MCF 10A (cell line): ENCODE data around the gene HAVCR2. TPM values are rescaled to one million over a fixed set of nuclear protein-coding genes. Genes with fewer than 3 reads are reported as not detected.

Experiments
- BruUV-seq: library from RNA; stranded (reverse); fragments of 400-500 nt; replicated peaks from 2 replicates; lab custom pipeline; 2021; lab: Mats Ljungman, UMichigan
- CTCF ChIA-PET: fragments of 300-600 bp; sonication (Branson Sonifier 250); formaldehyde crosslinking; extraction: SDS; loops from one replicate; lab custom pipeline; 2021; ENCODE audit warnings: antibody characterized with exemption, inconsistent platforms; lab: Yijun Ruan, JAX
- POLR2A ChIA-PET: fragments of 300-600, 350-650 bp; sonication (Branson Sonifier 250); formaldehyde crosslinking; extraction: SDS; loops from one replicate; lab custom pipeline; 2020; ENCODE audit warnings: antibody characterized with exemption, inconsistent platforms; lab: Yijun Ruan, JAX
- DNase-seq: peaks from one replicate; pipeline ENCODE4 v3.0.0-alpha.2; 2018; ENCODE audit not compliant: unreplicated experiment
- H3K27ac Mint-ChIP-seq: one replicate; pipeline ENCODE4 v1.8.0; 2022; ENCODE audit warnings: mild to moderate bottlenecking, low read depth, mixed read lengths; ENCODE audit not compliant: unreplicated experiment
- H3K27me3 Mint-ChIP-seq: one replicate; pipeline ENCODE4 v1.8.0; 2022; ENCODE audit warnings: mixed read lengths; ENCODE audit not compliant: insufficient read depth, unreplicated experiment
- H3K36me3 Mint-ChIP-seq: one replicate; pipeline ENCODE4 v1.8.0; 2022; ENCODE audit warnings: mild to moderate bottlenecking, moderate library complexity, mixed read lengths; ENCODE audit not compliant: insufficient read depth, unreplicated experiment
- H3K4me1 Mint-ChIP-seq: one replicate; pipeline ENCODE4 v1.8.0; 2022; ENCODE audit warnings: mixed read lengths; ENCODE audit not compliant: insufficient read depth, unreplicated experiment
- H3K4me3 Mint-ChIP-seq: one replicate; pipeline ENCODE4 v1.8.0; 2022; ENCODE audit warnings: mild to moderate bottlenecking, moderate library complexity, mixed read lengths; ENCODE audit not compliant: unreplicated experiment
- H3K9me3 Mint-ChIP-seq: one replicate; pipeline ENCODE4 v1.8.0; 2022; ENCODE audit warnings: mixed read lengths; ENCODE audit not compliant: unreplicated experiment
- CTCF ChIP-seq: fragments of 200-600 bp; IDR thresholded peaks from one replicate; pipeline ENCODE4 v1.8.0; 2022; ENCODE audit warnings: antibody characterized with exemption, mild to moderate bottlenecking; ENCODE audit not compliant: unreplicated experiment
- intact Hi-C: fragments of 100-400 bp; cut with micrococcal nuclease; formaldehyde crosslinking; loops from 2 replicates; pipeline ENCODE4 v1.14.1; 2022
- total RNA-seq: library from RNA; stranded (reverse); gene quantifications from 2 replicates; pipeline ENCODE4 v1.2.3, GENCODE V29; 2022

Gene HAVCR2
- total RNA-seq, 1 experiment from 2014 or later, result not detected

DNA sequence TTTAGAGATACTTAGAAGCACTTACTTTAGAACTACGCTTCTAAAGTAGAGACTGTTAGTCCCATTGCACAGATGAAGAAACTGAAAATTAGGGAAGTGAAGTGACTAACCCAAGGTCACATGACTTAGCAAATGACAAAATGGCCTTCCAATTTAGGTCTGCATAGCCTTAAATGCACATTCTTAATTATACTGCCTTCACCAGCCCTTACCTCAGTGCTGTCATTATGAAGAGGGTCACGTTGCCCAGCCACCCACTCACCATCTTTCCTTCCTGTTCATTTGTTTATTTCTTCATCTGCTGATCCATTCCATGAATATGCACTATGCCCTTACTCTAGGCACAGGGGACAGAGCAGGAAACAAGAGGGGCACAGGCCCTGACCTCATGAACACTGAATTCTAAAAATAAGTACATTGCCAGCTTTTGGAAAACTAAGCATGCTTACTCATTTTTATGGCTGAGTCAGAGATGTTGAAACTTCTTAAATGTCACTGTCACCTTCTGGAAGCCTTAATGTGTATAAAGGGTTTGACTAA lies 8.6 kb downstream of the HAVCR2 start:
- POLR2A ChIA-PET, result interaction anchor here (0.7 to 1.6 kb wide), 2 partner anchors 32 to 43 kb away, joined by 3 to 4 read pairs; partner anchors contain the start of gene MED7
- intact Hi-C loops, result no loop called here
- CTCF ChIA-PET, result interaction anchor here (0.6 to 0.9 kb wide), 2 partner anchors 74 to 1281 kb away, joined by 3 read pairs; no protein-coding TSS in a partner anchor
- peaks cover 5% of the 10 kb centered on the region for H3K4me1 Mint-ChIP-seq
- H3K4me3 Mint-ChIP-seq, result no peak overlapping the region
- H3K27ac Mint-ChIP-seq, result no peak overlapping the region
- TF ChIP-seq CTCF, result no peak
- peaks cover 5% of the 10 kb centered on the region for H3K36me3 Mint-ChIP-seq
- BruUV-seq, result no TSS peak
- no peaks in the 10 kb centered on the region for H3K27me3 Mint-ChIP-seq
- DNase-seq, result peak; percentile 58
- no peaks in the 10 kb centered on the region for H3K9me3 Mint-ChIP-seq

GRCh38 chr5:157088342-157088990 lies 20.4 kb downstream of the HAVCR2 start:
- CTCF ChIA-PET, result interaction anchor here (0.7 kb wide), 1 partner anchor 120 kb away, joined by 3 read pairs; no protein-coding TSS in a partner anchor
- POLR2A ChIA-PET, result interaction anchor here (0.6 kb wide), 1 partner anchor 325 kb away, joined by 3 read pairs; no protein-coding TSS in a partner anchor
- Mint-ChIP-seq H3K27ac (no peak overlapping the region), H3K4me1 (no peaks in the 10 kb centered on the region), H3K4me3 (no peak overlapping the region), H3K27me3 (no peaks in the 10 kb centered on the region), H3K9me3 (no peaks in the 10 kb centered on the region), H3K36me3 (no peaks in the 10 kb centered on the region)
- DNase-seq, result no peak
- intact Hi-C loops, result no loop called here
- TF ChIP-seq CTCF, result no peak
- no TSS peak for BruUV-seq

DNA sequence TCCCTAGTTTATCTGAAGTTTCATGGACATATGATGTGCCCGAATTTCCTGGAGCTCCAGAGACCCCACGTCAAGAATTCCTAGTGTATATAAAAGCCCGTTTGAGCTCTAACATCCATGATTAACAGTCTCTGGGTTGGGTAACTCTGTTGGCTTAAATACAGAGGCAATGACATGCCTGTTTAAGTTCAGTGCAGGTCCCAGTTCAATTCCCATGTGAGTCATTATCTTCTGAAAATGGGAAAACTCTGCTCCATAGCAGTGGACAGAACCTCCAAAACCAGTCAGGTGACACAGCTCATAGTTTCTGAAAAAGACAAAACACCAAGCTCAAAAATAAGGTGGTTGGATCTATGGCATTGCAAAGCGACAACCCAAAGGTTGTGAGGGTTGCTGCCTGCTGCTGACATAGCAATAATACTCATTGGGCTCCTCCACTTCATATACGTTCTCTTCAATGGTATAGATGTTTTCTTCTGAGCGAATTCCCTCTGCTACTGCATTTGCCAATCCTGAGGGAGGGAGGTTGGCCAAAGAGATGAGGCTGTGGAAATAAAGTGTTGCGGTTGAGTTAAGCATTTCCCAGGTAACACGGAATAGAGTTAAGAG lies 22.0 kb downstream of the HAVCR2 start:
- POLR2A ChIA-PET, result interaction anchor here (0.6 kb wide), 1 partner anchor 505 kb away, joined by 3 read pairs; no protein-coding TSS in a partner anchor
- BruUV-seq, result no TSS peak
- intact Hi-C loops, result no loop called here

More for the DNA sequence above, 22.0 kb downstream of the HAVCR2 start:
- DNase-seq, result no peak
- Mint-ChIP-seq H3K9me3 (no peaks in the 10 kb centered on the region), H3K27ac (no peak overlapping the region), H3K36me3 (no peaks in the 10 kb centered on the region), H3K4me3 (no peak overlapping the region), H3K4me1 (no peaks in the 10 kb centered on the region), H3K27me3 (no peaks in the 10 kb centered on the region)
- TF ChIP-seq CTCF, result no peak
- CTCF ChIA-PET, result interaction anchor here (0.6 kb wide), 2 partner anchors 27 to 865 kb away, joined by 3 read pairs; no protein-coding TSS in a partner anchor
